ENCODE data around the gene DNAAF5. TPM values are rescaled to one million over a fixed set of nuclear protein-coding genes. Genes with fewer than 3 reads are reported as not detected.
A peak's percentile ranks its signal among the peaks of the same experiment; 100 is the strongest.

The DNAAF5 gene
- total RNA-seq, 1 donor from 2014 or later = 15.2 TPM

DNA sequence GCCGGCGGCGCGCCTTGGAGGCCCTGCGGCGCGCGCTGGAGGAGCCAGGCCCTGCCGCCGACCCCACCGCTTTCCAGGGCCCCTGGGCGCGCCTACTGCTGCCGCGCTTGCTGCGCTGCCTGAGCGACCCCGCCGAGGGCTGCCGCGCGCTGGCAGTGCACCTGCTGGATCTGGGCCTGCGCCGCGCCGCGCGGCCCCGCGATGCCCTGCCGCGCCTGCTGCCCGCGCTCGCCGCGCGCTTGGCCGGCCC, 280 bp downstream of the DNAAF5 start:
- Mint-ChIP-seq H3K4me1 (ENCODE audit: low read depth, unreplicated experiment) (peaks cover 7% of the 10 kb centered on the region), H3K9me3 (ENCODE audit: unreplicated experiment) (peaks cover 10% of the 10 kb centered on the region), H3K4me3 (ENCODE audit: unreplicated experiment) (no peak overlapping the region), H3K27me3 (ENCODE audit: unreplicated experiment) (peaks cover 10% of the 10 kb centered on the region), H3K36me3 (ENCODE audit: unreplicated experiment) (peaks cover 15% of the 10 kb centered on the region), H3K27ac (ENCODE audit: unreplicated experiment) (no peak overlapping the region)
- no peak for DNase-seq
- TF ChIP-seq, protein P1, sequence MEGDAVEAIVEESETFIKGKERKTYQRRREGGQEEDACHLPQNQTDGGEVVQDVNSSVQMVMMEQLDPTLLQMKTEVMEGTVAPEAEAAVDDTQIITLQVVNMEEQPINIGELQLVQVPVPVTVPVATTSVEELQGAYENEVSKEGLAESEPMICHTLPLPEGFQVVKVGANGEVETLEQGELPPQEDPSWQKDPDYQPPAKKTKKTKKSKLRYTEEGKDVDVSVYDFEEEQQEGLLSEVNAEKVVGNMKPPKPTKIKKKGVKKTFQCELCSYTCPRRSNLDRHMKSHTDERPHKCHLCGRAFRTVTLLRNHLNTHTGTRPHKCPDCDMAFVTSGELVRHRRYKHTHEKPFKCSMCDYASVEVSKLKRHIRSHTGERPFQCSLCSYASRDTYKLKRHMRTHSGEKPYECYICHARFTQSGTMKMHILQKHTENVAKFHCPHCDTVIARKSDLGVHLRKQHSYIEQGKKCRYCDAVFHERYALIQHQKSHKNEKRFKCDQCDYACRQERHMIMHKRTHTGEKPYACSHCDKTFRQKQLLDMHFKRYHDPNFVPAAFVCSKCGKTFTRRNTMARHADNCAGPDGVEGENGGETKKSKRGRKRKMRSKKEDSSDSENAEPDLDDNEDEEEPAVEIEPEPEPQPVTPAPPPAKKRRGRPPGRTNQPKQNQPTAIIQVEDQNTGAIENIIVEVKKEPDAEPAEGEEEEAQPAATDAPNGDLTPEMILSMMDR (IDR thresholded peaks at IDR 0.05; ENCODE audit: partially characterized antibody, unreplicated experiment) = no peak

DNA sequence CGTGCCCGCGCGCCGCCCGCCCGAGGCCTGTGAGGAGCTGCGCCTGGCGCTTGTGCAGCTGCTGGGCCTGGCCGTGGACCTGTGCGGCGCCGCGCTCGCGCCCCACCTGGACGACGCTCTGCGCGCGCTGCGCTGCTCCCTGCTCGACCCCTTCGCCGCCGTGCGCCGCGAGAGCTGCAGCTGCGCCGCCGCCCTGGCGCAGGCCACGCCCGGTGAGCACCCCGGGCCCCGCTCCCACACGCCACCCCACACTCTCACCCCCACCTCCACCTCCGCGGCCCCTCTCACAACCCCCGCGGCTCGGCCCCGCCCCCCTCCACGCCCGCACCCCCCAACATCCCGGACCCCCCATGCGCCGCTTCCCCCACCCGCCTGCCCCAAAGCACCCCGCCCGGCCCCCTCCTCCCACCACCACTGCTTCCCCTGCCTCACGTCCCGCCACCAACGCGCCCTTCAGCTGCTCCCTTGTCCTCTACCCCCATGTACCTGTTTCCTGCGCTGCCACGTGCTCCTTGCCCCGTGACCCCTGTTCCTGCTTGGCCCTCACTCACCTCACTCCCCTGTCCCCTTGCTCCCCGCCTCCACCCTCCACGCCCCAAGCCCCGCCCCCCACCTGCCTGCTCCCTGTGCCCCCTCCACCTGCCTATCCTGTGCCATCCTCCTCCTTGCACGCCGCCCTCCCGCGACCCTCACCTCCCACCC, 756 bp downstream of the DNAAF5 start, which contains the start of gene PRKAR1B:
Gene PRKAR1B, minus strand, starts transcription at position 178 of the 702 bp plus-strand sequence. CDS start 15,776 bp downstream, outside the sequence.
- peaks cover 9% of the 10 kb centered on the region for H3K9me3 Mint-ChIP-seq (ENCODE audit: unreplicated experiment)
- no peak for DNase-seq
- peak within 1 kb of the TSS; percentile 53 for H3K27ac Mint-ChIP-seq (ENCODE audit: unreplicated experiment)
- peaks cover 15% of the 10 kb centered on the region for H3K36me3 Mint-ChIP-seq (ENCODE audit: unreplicated experiment)
- peak within 1 kb of the TSS; percentile 85 for H3K4me3 Mint-ChIP-seq (ENCODE audit: unreplicated experiment)
- H3K4me1 Mint-ChIP-seq (ENCODE audit: low read depth, unreplicated experiment) = peaks cover 9% of the 10 kb centered on the region
- H3K27me3 Mint-ChIP-seq (ENCODE audit: unreplicated experiment) = peaks cover 10% of the 10 kb centered on the region
- TF ChIP-seq, protein P1 (IDR thresholded peaks at IDR 0.05; ENCODE audit: partially characterized antibody, unreplicated experiment) = no peak

DNA sequence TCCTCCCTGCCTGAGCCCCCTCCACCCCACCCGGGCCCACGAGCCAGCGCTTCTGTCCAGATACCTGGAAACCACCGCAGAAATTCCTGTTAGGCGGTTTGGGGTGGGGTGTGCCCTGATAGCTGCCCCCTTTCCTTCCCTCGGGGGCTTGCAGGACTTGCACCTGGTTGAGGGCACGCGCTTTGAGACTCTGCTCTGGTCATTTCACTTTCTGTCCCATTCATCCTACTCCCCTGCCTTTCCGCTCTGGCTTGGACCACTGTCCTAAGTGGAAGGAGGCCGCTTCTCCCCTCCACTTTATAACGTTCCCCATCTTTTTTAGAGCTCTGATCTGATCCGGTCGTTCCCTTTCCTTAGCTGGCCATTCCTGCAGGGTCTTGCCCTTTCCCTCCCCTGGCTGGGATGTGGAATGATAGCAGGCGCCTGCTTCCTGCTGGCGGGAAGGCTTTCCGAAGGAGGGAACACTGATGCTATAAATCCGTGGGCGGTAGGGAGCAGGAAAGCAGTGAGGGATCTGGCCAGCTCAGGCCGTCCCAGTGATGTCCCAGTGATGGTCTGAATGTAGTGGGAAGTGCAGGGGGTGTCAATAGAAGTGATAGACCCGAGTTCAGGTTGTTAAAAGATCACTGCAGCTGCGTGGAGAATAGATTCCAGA, 1.4 kb downstream of the DNAAF5 start:
- Mint-ChIP-seq H3K27me3 (ENCODE audit: unreplicated experiment) (peaks cover 9% of the 10 kb centered on the region), H3K4me3 (ENCODE audit: unreplicated experiment) (peak overlapping the region; percentile 85), H3K4me1 (ENCODE audit: low read depth, unreplicated experiment) (peaks cover 16% of the 10 kb centered on the region), H3K9me3 (ENCODE audit: unreplicated experiment) (peaks cover 9% of the 10 kb centered on the region), H3K36me3 (ENCODE audit: unreplicated experiment) (peaks cover 10% of the 10 kb centered on the region), H3K27ac (ENCODE audit: unreplicated experiment) (peak overlapping the region; percentile 53)
- DNase-seq = no peak
- TF ChIP-seq, protein P1 (IDR thresholded peaks at IDR 0.05; ENCODE audit: partially characterized antibody, unreplicated experiment) = no peak

DNA sequence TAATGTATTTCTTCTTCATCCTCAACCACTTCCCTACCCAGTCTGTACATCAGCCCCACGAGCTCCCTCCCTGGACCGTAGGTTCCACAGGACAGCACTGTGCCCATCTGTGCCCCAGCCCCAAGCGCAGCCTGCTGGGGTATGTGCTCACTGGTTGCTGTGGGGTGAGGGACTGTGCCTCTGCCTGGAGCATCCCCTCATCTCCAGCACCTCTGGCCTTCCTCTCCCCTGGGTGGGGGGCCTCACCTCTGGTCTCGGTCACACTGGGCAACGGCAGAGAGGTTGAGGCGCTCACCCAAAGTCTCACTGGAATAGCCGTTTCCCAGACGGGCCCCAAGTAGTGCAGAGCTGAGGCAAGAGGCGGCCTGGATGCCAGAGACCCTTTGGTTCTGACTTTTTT, 2.1 kb downstream of the DNAAF5 start:
- H3K27me3 Mint-ChIP-seq (ENCODE audit: unreplicated experiment) = peaks cover 10% of the 10 kb centered on the region
- peak overlapping the region; percentile 85 for H3K4me3 Mint-ChIP-seq (ENCODE audit: unreplicated experiment)
- TF ChIP-seq, protein P1 (IDR thresholded peaks at IDR 0.05; ENCODE audit: partially characterized antibody, unreplicated experiment) = no peak
- peaks cover 9% of the 10 kb centered on the region for H3K9me3 Mint-ChIP-seq (ENCODE audit: unreplicated experiment)
- no peak for DNase-seq
- H3K36me3 Mint-ChIP-seq (ENCODE audit: unreplicated experiment) = peaks cover 9% of the 10 kb centered on the region
- peaks cover 19% of the 10 kb centered on the region for H3K4me1 Mint-ChIP-seq (ENCODE audit: low read depth, unreplicated experiment)
- no peak overlapping the region for H3K27ac Mint-ChIP-seq (ENCODE audit: unreplicated experiment)
